T-helper 9 cell (primary cell): ENCODE data around the gene TSC22D1.

Experiments
- DNase-seq: peaks from one replicate; pipeline ENCODE4 v3.0.0-alpha.2; 2020

TSC22D1 gene

DNA sequence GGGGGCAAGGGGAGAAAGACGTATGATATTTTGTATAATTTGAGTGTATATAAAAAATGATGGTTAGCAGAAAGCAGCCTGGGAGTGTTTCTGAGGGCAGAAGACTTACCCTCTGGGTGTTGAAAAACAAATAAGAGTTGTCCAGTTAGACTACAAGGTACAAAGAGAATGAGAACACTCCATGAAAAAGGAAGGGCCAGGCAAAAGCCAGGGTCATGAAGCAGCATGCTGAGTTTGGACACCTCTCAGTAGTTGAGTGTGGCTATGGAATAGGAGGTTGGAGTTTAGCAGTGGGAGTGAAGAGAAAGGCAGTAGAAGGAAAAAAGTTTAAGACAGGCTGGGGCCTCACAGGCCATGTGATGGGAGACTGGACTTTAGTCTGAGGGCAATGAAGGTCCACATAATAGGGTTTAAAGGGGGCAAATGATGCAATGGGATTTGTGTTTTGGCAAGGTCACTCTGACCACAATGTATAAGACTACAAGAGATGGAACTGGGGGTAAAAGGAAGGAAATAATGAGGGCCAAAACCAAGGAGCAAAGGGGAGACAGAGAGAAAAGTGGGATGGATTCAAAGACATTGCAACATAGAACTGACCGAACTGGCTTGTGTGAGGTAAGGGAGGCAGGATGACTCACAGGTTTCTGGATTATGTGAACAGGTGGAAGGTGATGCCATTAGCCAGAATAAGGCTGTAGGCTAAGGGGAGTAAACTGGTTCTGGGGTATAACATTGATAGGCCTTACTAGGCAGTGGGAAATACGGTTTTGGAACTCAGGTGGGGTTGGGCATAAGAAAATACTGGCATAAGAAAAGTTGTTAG is 125.9 kb downstream of the TSC22D1 start:
- DNase-seq, result no peak

- DNase-seq, result no peak
Observed at GRCh38 chr13:44448875-44449274, 127.3 kb downstream of the TSC22D1 start.

- DNase-seq, result no peak
Observed at GRCh38 chr13:44448373-44448772, 127.8 kb downstream of the TSC22D1 start.

- no peak for DNase-seq
Observed at GRCh38 chr13:44447783-44448321, 128.3 kb downstream of the TSC22D1 start.

DNA sequence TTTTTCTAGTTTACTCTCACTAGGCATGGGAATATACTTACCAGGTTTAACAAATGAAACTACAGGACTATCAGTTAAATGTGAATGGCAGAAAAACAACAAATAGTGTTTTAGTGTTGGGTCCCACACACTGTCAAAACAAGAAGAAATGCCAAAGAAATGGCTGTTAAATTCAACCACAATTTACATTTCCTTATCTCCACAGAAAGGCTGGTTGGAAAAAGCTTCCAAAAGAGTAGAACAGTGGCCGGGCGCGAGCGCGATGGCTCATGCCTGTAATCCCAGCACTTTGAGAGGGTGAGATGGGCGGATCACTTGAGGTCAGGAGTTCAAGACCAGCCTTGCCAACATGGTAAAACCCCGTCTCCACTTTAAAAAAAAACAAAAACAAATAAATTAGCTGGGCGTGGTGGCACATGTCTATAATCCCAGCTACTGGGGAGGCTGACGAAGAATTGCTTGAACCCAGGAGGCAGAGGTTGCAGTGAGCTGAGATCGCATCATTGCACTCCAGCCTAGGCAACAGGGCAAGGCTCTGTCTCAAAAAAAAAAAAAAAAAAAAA is 136.0 kb downstream of the TSC22D1 start:
- DNase-seq, result no peak

DNA sequence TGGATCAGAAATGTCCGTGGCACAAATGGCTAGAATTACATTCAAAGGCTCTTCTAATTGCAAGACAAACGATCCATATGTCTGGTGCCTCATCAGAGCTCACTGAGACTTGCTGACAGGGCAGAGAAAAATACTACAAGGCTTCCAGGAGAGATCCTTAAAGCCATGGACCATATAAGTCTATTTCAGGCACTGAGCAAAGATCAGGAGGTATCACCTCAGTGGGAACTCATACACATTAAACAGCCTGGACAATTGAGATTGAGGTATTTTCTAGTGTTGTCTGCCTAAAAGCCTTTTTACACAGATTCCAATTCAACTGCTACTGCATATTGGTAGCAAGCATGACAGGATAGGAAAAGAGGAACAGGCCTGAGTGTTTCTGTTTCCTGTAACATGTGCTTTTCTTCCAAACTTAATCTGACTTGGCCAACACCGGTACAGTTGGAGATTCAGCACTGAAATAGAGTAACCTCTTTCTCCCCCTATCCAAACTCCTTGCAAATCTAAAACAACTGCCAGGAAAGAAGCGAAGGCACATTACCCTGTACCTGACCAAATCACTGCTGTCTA is 136.6 kb downstream of the TSC22D1 start:
- no peak for DNase-seq

- no peak for DNase-seq
Observed at GRCh38 chr13:44438234-44438579, 137.9 kb downstream of the TSC22D1 start.

- no peak for DNase-seq
Observed at GRCh38 chr13:44437356-44438233, 138.5 kb downstream of the TSC22D1 start.

- peak; percentile 41 for DNase-seq
Observed at GRCh38 chr13:44436589-44437337, 139.4 kb downstream of the TSC22D1 start.

DNA sequence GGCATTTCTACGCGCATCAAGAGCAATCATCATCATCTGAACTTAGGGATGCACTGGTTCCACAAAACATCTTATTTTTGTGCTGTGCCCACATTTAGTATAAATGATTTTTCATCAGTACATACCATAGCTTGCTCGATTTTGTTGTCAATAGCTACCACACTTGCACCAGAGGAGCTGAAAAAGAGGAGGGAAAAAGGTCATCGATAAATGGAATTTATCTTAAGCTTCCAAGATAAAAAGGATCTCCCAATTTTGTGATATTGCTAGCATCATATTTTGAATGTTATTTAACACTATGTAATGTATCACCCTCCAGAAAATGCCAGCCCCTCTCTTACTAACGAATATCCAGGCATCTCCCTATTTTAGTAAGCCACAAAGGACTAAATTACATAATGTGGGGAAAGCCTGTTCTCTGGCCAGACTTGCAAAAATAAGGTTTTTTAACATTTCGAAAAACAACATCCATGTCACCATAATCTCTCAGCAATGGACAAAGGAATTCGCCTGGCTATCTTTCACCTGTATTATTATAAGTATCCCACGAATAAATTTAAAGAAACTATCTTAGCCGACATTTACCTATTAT is 140.1 kb downstream of the TSC22D1 start:
- DNase-seq, result no peak

GRCh38 chr13:44435142-44435918 is 140.8 kb downstream of the TSC22D1 start:
- DNase-seq, result peak; percentile 85

DNA sequence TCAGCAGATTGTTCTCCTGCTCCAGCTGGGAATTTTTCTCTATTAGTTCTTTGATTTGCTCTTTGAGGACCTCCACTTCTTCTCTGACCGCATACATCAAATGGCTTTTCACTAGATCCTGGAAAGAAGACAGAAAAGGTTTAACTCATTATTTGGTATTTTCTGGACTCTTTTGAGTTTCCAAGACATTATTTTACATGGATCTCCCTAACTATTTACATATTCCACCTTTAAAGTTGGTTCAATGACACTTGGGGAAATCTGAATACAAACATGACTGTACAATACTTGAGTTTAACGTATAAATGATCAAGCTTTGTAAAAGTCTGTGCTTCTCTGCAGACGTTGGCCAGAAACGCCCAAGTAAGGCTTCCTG is 141.4 kb downstream of the TSC22D1 start:
- DNase-seq, result no peak

GRCh38 chr13:44433863-44434765 is 142.0 kb downstream of the TSC22D1 start:
- no peak for DNase-seq

GRCh38 chr13:44432650-44433049 is 143.5 kb downstream of the TSC22D1 start:
- no peak for DNase-seq

- no peak for DNase-seq
Observed at GRCh38 chr13:44431150-44431549, 145.0 kb downstream of the TSC22D1 start.

DNA sequence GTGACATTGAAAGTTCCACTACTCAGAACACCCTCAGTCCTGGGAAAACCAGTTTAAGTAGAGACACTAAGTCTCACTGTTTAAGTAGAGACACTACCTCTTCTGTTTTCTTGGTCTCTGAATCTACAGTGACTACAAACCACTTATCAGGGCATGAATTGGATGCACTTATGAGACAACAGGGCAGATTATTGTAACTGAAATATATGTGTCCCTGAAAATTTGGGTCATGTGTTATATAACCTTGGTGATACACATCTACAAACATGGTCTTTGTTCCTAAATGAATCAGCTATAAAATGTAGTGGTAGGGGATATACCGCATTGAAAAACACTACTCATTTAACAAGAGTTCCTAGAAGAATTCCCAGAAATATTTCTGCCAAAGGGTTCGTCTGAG is 146.8 kb downstream of the TSC22D1 start:
- DNase-seq, result no peak

DNA sequence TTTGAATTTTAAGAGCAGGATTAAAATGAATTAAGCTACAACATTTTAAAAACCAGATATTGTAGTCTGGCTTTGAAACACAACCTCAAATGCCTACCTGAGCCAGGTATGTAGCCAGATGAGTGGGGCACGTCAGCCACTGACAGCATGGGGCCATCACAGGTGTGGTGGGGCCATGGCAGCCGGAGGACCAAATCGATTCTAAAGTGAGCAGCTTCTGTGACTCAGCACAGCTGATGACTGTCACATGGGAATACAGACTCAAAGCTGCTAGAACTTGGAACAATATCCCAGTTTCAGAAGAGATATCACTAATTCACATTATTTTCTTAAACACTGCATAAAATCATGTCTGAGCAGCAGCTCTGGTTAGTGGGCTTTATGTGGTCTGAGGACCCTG is 149.7 kb downstream of the TSC22D1 start:
- no peak for DNase-seq

- no peak for DNase-seq
Observed at GRCh38 chr13:44425815-44426078, 150.4 kb downstream of the TSC22D1 start.

DNA sequence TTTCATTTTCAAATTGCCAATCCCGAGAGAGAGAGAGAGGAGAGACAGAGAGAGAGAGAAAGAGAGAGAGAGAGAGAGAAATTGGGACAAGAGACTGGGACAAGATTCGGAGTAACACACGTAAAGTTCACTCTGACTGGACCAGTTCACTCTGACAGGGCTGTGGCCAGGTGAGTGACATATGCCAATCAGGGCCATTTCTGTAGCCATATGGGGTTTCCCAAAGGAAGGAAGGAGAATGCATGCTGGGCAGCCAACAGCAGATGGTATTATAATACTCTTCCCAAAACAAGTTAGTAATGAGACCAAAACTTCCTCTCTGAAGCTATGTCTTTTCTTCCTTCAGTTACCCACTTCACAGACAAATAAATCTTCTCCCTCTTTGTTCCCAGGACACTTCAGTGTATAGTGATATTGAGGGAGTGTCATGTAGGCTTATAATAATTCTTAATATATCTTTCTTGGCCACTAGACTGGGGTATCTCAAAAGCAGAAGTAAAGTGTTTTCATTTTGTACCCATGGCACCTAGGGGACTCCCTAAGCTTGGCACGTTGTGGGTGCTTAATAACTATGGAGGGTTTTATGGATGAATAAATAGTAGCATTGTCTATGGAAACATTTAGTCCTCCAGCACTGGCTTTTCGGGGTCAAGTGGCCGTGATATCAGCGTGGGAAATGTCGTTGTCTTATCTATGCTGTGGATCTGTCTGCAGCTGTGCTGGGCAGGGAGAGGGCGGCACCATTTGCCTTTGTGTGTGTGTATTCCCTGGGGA is 150.9 kb downstream of the TSC22D1 start:
- DNase-seq, result no peak
